Neuronal stem cell (in vitro differentiated cells): ENCODE results near the gene GRM4.
A peak's percentile ranks its signal among the peaks of the same experiment; 100 is the strongest.

Source experiments
- DNase-seq: peaks from one replicate; pipeline ENCODE4 v3.0.0-alpha.2; 2013; ENCODE audit warnings: low spot score
- H2AFZ ChIP-seq: one replicate; pipeline ENCODE4 v1.6.1; 2013; ENCODE audit warnings: mild to moderate bottlenecking, low read length, inconsistent platforms
- H2AK5ac ChIP-seq: 2 replicates; pipeline ENCODE4 v1.6.1; 2013; ENCODE audit warnings: low read depth, mild to moderate bottlenecking, inconsistent platforms, low read length, moderate library complexity, mixed read lengths
- H2BK120ac ChIP-seq: 2 replicates; pipeline ENCODE4 v1.6.1; 2013; ENCODE audit warnings: low read depth, mild to moderate bottlenecking, inconsistent platforms, low read length, moderate library complexity, mixed read lengths
- H2BK12ac ChIP-seq: one replicate; pipeline ENCODE4 v1.6.1; 2013; ENCODE audit warnings: low read length, inconsistent platforms
- H2BK15ac ChIP-seq: 2 replicates; pipeline ENCODE4 v1.6.1; 2013; ENCODE audit warnings: mild to moderate bottlenecking, low read length, inconsistent platforms, mixed read lengths
- H2BK5ac ChIP-seq: one replicate; pipeline ENCODE4 v1.6.1; 2013; ENCODE audit warnings: inconsistent platforms, mild to moderate bottlenecking, low read length, moderate library complexity
- H3K14ac ChIP-seq: one replicate; pipeline ENCODE4 v1.6.1; 2013; ENCODE audit warnings: low read length, inconsistent platforms
- H3K18ac ChIP-seq: 2 replicates; pipeline ENCODE4 v1.6.1; 2013; ENCODE audit warnings: low read length, inconsistent platforms
- H3K23ac ChIP-seq: 2 replicates; pipeline ENCODE4 v1.6.1; 2013; ENCODE audit warnings: low read depth, mild to moderate bottlenecking, mixed read lengths, low read length, inconsistent platforms; ENCODE audit not compliant: poor library complexity
- H3K27ac ChIP-seq: replicated peaks from 3 replicates; pipeline ENCODE4 v1.5.1; 2013; ENCODE audit warnings: low read length, inconsistent platforms
- H3K27me3 ChIP-seq, 3 experiments: 2 replicates each; pipeline ENCODE4 v1.6.1; 2013; ENCODE audit warnings: low read length in 3 of 3, mild to moderate bottlenecking in 2 of 3, inconsistent platforms in 1 of 3, low read depth in 1 of 3, mixed read lengths in 1 of 3, moderate library complexity in 1 of 3; ENCODE audit not compliant: control insufficient read depth in 3 of 3, insufficient read depth in 3 of 3
- H3K36me3 ChIP-seq, 2 donors: replicated peaks in 1 of 2; 2 replicates each; pipeline ENCODE4 v1.6.1; 2013; ENCODE audit warnings: low read length in 2 of 2; ENCODE audit not compliant: control insufficient read depth in 2 of 2, insufficient read depth in 2 of 2
- H3K4ac ChIP-seq: 2 replicates; pipeline ENCODE4 v1.6.1; 2013; ENCODE audit warnings: inconsistent platforms, mild to moderate bottlenecking, low read length, moderate library complexity
- H3K4me1 ChIP-seq, 2 donors: 1 replicate in 1 of 2; 2 replicates in 1 of 2; pipeline ENCODE4 v1.6.1; 2013; ENCODE audit warnings: low read length in 2 of 2, low read depth in 1 of 2; ENCODE audit not compliant: control insufficient read depth in 2 of 2, insufficient read depth in 1 of 2
- H3K4me2 ChIP-seq: one replicate; pipeline ENCODE4 v1.6.1; 2013; ENCODE audit warnings: mild to moderate bottlenecking, low read length, inconsistent platforms; ENCODE audit not compliant: insufficient read depth, poor library complexity, severe bottlenecking
- H3K4me3 ChIP-seq, 2 donors: 2 replicates each; pipeline ENCODE4 v1.5.1; 2013; ENCODE audit warnings: low read length in 2 of 2, mild to moderate bottlenecking in 2 of 2, inconsistent platforms in 1 of 2, moderate library complexity in 1 of 2
- H3K79me1 ChIP-seq: one replicate; pipeline ENCODE4 v1.6.1; 2013; ENCODE audit warnings: low read depth, mild to moderate bottlenecking, inconsistent platforms, low read length, moderate library complexity
- H3K9ac ChIP-seq: one replicate; pipeline ENCODE4 v1.6.1; 2013; ENCODE audit warnings: mild to moderate bottlenecking, low read depth, low read length, inconsistent platforms; ENCODE audit not compliant: poor library complexity
- H3K9me3 ChIP-seq, 2 donors: replicated peaks in 1 of 2; 2 replicates each; pipeline versions ENCODE3 to v1.6.1; 2013; ENCODE audit warnings: low read length in 2 of 2, mild to moderate bottlenecking in 2 of 2, inconsistent platforms in 1 of 2, low read depth in 1 of 2, mixed read lengths in 1 of 2, moderate library complexity in 1 of 2; ENCODE audit not compliant: control insufficient read depth in 2 of 2, insufficient read depth in 1 of 2
- H4K8ac ChIP-seq: one replicate; pipeline ENCODE4 v1.6.1; 2013; ENCODE audit warnings: low read depth, mild to moderate bottlenecking, inconsistent platforms, low read length, moderate library complexity
- H4K91ac ChIP-seq: one replicate; pipeline ENCODE4 v1.6.1; 2013; ENCODE audit warnings: low read length, low read depth, mild to moderate bottlenecking, inconsistent platforms; ENCODE audit not compliant: poor library complexity
- WGBS, 2 donors: extraction: QIAGEN DNeasy Blood & Tissue Kit; methylation state at CpG; one replicate each; pipeline ENCODE4 v1.1.7; 2013; ENCODE audit warnings: missing lambda C conversion rate in 2 of 2, mixed read lengths in 1 of 2; ENCODE audit not compliant: insufficient read length in 2 of 2, insufficient replicate concordance in 1 of 2; ENCODE audit errors: extremely low coverage in 2 of 2; 5-methylcytosine and 5-hydroxymethylcytosine counted together

GRM4 gene

GRCh38 chr6:34052918-34053608, 92.8 kb downstream of the GRM4 start:
- Histone ChIP-seq H3K9ac (no peak overlapping the region), H3K23ac (no peak overlapping the region), H3K27ac (no peak overlapping the region), H3K14ac (no peak overlapping the region), H3K27me3 (peaks cover 0 to 12% (median 0%) of the 10 kb centered on the region in 3 experiments), H4K91ac (no peak overlapping the region), H3K79me1 (no peaks in the 10 kb centered on the region), H3K4me3 (no peak overlapping the region), H3K4me2 (no peak overlapping the region), H3K4me1 (peaks cover 0 to 19% of the 10 kb centered on the region in 2 donors), H2BK12ac (no peak overlapping the region), H2BK15ac (peak overlapping the region; percentile 10), H2AFZ (no peak overlapping the region), H3K36me3 (no peaks in the 10 kb centered on the region), H2AK5ac (peak overlapping the region; percentile 54), H4K8ac (no peak overlapping the region), H2BK120ac (no peak overlapping the region), H3K9me3 (no peaks in the 10 kb centered on the region), H2BK5ac (no peak overlapping the region), H3K18ac (peak overlapping the region; percentile 66), H3K4ac (no peak overlapping the region)
- no peak for DNase-seq
- no CpG with 5 or more reads among the region's 7 CpGs for WGBS, 2 donors

- H3K14ac ChIP-seq = no peak overlapping the region
- H4K8ac ChIP-seq = no peak overlapping the region
- H3K36me3 ChIP-seq = no peaks in the 10 kb centered on the region
- H3K4ac ChIP-seq = no peak overlapping the region
- no peak for DNase-seq
- no peak overlapping the region for H2BK120ac ChIP-seq
- no peak overlapping the region for H4K91ac ChIP-seq
- H3K27me3 ChIP-seq = peaks cover 0 to 5% (median 0%) of the 10 kb centered on the region in 3 experiments
- H3K4me1 ChIP-seq = peaks cover 0 to 19% of the 10 kb centered on the region in 2 donors
- H3K79me1 ChIP-seq = no peaks in the 10 kb centered on the region
- no CpG with 5 or more reads among the region's 8 CpGs for WGBS, 2 donors
- H3K4me2 ChIP-seq = no peak overlapping the region
- H2AFZ ChIP-seq = no peak overlapping the region
- H2BK12ac ChIP-seq = peak overlapping the region; percentile 11
- no peak overlapping the region for H2BK5ac ChIP-seq
- no peak overlapping the region for H3K4me3 ChIP-seq
- H3K9me3 ChIP-seq = no peaks in the 10 kb centered on the region
- H2AK5ac ChIP-seq = peak overlapping the region; percentile 26
- H3K9ac ChIP-seq = no peak overlapping the region
- no peak overlapping the region for H3K18ac ChIP-seq
- no peak overlapping the region for H3K27ac ChIP-seq
- H3K23ac ChIP-seq = no peak overlapping the region
- no peak overlapping the region for H2BK15ac ChIP-seq
Observed at GRCh38 chr6:34052071-34052825, 93.6 kb downstream of the GRM4 start.

- no CpG with 5 or more reads among the region's 8 CpGs for WGBS, 2 donors
- Histone ChIP-seq H3K4me2 (no peak overlapping the region), H3K36me3 (no peaks in the 10 kb centered on the region), H3K18ac (peak overlapping the region; percentile 48), H2BK120ac (no peak overlapping the region), H3K14ac (no peak overlapping the region), H2BK12ac (no peak overlapping the region), H3K23ac (peak overlapping the region; percentile 12), H2BK5ac (no peak overlapping the region), H3K4me1 (peaks cover 0 to 15% of the 10 kb centered on the region in 2 donors), H3K9me3 (no peaks in the 10 kb centered on the region), H2BK15ac (no peak overlapping the region), H2AK5ac (peak overlapping the region; percentile 26), H3K27ac (no peak overlapping the region), H2AFZ (no peak overlapping the region), H3K4me3 (no peak overlapping the region), H3K79me1 (no peaks in the 10 kb centered on the region), H4K91ac (no peak overlapping the region), H3K4ac (no peak overlapping the region), H3K27me3 (no peaks in the 10 kb centered on the region), H3K9ac (no peak overlapping the region), H4K8ac (no peak overlapping the region)
- DNase-seq = no peak
Observed at GRCh38 chr6:34051331-34051919, 94.5 kb downstream of the GRM4 start.

GRCh38 chr6:34050691-34051090, 95.2 kb downstream of the GRM4 start:
- Histone ChIP-seq H3K79me1 (no peaks in the 10 kb centered on the region), H2AK5ac (peak overlapping the region; percentile 64), H2BK15ac (no peak overlapping the region), H4K91ac (no peak overlapping the region), H3K36me3 (no peaks in the 10 kb centered on the region), H4K8ac (no peak overlapping the region), H3K23ac (no peak overlapping the region), H3K4ac (no peak overlapping the region), H3K18ac (no peak overlapping the region), H3K9ac (peak overlapping the region; percentile 53), H3K14ac (no peak overlapping the region), H2BK120ac (no peak overlapping the region), H3K27me3 (no peaks in the 10 kb centered on the region), H3K4me2 (no peak overlapping the region), H3K27ac (no peak overlapping the region), H2BK5ac (no peak overlapping the region), H3K4me1 (peaks cover 0 to 13% of the 10 kb centered on the region in 2 donors), H2BK12ac (peak overlapping the region; percentile 59), H2AFZ (no peak overlapping the region), H3K9me3 (no peaks in the 10 kb centered on the region), H3K4me3 (no peak overlapping the region)
- no peak for DNase-seq
- no CpG with 5 or more reads among the region's 5 CpGs for WGBS, 2 donors
